ENCODE results near the gene CCL16. TPM values are rescaled to one million over a fixed set of nuclear protein-coding genes. Genes with fewer than 3 reads are reported as not detected.
"Not testable (repeated sequence)": the region's sequence is repeated elsewhere in the genome, so short reads cannot be mapped to it uniquely, and the experiment has no call there.

The CCL16 gene
- total RNA-seq, 1 donor from 2014 or later: not detected

DNA sequence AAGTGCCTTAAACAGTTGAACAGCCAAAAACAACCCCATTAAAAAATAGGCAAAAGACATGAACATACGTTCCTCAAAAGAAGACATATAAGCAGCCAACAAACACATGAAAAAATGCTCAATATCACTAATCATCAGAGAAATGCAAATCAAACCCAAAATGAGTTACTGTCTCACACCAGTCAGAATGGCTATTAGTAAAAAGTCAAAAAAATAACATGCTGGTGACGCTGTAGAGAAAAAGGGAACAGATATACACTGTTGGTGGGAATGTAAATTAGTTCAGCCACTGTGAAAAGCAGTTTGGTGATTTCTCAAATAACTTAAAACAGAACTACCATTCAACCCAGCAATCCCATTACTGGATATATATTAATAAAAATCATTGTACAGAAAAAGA, 14.0 kb upstream of the CCL16 start:
- DNase-seq; ATAC-seq (ENCODE audit: poor library complexity); intact Hi-C loops (cut with DNase I): not testable (repeated sequence)

DNA sequence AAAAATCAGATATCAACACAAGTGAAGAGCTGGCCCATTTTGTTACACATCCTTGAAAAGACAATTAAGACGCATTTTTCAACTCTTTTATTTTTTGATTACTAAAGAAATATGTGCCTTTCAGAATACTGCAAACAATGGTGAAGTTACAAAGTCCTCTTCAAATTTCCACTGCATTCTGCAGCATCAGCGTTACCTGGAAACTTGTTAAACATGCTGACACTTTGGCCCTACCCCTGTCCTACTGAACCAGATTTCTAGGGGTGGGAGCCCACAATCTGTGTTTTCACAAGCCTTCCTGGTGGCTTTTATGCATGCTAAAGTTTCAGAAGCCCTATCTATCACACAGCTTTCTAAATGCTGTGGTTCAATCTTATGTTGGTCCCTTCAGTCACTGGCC, 9.8 kb upstream of the CCL16 start:
- intact Hi-C loops (cut with DNase I): no loop called here
- no peak for ATAC-seq (ENCODE audit: poor library complexity)

DNA sequence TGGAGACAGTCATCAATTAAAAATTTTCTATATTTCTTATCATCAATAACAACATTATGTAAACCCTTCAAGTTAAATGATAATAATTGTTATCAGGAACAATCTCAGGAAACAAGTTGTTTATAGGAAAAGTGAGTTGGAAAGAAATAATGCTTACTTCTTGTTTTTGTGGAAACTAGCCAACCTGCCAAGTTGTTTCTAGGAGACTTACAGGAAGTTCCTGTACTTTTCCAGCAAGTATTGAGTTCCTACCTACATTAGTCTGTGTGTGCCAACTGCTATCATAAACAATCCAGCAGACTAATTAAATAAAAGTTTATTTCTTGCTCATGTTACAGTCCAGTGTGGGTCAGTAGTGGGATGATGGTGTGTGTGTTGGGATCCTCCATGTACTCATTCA, 6.9 kb upstream of the CCL16 start:
- intact Hi-C loops (cut with DNase I): no loop called here
- ATAC-seq (ENCODE audit: poor library complexity): no peak
- no peak for DNase-seq

More for the DNA sequence above, 9.8 kb upstream of the CCL16 start:
- DNase-seq: no peak

DNA sequence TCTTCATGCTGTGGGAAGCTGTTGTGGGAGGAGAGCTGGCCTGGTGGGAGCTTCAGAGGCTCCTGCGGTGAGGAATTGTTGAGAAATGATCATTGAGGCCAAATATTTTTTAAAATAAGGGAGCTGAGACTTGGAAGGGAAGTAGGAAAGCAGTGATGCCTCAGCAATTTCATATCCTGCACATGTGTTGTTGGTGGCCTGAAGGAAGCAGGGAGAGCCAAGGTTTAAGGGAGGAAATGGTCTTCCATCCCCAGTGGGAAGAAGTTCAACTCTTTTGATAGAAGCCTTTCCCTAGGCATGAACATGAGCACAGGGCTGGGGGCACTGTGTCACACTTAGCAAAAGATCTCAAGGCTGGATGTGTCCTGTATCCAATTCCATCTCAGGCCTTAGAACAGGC, 5.3 kb upstream of the CCL16 start, which contains the start of gene CCL14:
CCL14 (minus strand) TSS at position 87 of the 400 bp plus-strand sequence; CDS start at position 7, 80 bp downstream.
- intact Hi-C loops (cut with DNase I): no loop called here
- DNase-seq (no peak), ATAC-seq (ENCODE audit: poor library complexity) (peak; percentile 29)

DNA sequence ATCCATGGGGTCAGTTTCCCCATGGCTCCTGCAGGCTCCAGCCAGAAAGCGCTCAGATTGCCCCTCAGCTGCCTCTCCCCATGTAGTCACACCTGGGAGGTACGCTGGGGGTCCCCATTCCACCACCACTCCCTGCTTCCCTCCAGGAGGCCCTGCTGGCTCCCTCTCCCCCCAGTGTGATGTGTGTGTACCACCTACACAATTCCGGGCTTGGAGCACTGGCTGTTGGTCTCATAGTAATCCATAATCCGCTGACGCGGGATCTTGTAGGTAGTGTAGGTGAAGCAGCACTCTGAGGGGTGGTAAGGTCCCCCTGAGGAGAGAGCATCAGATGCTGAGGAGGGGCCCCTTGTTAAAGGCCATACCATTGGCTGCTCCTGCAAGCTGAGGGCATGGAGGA, 2.8 kb upstream of the CCL16 start:
- DNase-seq (no peak), ATAC-seq (ENCODE audit: poor library complexity) (no peak)
- intact Hi-C loops (cut with DNase I): no loop called here

DNA sequence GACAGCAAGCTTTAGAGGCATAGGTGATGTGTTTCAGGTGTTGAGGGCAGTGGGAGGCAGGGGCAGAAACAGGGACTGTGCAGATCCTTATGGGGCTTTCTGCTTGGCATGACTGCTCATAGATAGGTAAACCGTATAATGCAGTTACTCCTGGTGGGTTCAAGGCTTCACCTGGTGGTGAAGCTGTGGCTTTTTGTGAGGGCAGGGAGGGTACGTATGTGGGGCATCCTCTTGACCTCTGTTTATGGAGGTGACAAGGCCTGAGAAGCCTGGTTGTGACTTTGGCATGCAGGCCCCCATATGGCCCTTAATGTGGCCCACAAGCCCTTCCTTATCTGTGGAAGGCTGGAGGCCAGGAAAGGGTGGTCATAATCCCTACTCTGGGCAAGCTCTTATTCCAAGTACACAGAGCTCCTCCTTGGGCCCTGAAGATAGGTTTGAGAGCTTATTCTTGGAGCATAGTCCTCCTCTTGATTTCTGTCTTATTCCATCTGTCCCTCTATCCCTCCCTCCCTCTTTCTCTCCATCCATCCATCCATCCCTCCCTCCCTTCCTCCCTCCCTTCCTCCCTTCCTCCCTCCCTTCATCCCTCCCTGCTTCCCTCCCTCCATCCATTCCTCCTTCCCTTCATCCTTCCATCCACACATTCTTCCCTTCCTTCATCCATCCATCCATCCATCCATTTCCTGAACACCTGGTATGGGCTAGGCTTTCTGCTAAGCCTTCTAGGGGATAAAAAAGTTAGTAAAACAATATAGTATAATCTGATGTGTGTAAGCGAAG, 1.3 kb upstream of the CCL16 start:
- DNase-seq (no peak), ATAC-seq (ENCODE audit: poor library complexity) (no peak)
- intact Hi-C loops (cut with DNase I): no loop called here

DNA sequence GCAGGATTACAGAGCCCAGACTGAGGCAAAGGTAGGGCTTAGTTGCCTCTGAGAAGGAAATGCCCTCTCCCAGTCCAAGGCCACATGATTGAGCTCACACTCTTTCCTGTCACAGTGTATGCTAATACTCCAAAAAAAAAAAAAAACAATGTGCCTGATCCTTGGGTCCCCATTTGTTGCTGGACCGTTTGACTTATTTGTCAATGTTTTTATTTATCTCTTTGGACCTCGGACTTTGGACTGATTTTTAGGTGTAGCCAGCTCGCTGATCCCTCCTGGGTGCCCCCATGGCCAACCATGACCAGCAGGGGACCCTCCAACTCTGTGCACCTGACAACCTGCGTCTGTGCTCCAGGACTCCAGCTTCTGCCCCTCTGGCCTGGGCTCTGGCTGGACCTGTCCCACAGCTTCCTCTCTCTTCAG, 622 bp upstream of the CCL16 start:
- no peak for DNase-seq
- ATAC-seq (ENCODE audit: poor library complexity): no peak
- intact Hi-C loops (cut with DNase I): no loop called here

DNA sequence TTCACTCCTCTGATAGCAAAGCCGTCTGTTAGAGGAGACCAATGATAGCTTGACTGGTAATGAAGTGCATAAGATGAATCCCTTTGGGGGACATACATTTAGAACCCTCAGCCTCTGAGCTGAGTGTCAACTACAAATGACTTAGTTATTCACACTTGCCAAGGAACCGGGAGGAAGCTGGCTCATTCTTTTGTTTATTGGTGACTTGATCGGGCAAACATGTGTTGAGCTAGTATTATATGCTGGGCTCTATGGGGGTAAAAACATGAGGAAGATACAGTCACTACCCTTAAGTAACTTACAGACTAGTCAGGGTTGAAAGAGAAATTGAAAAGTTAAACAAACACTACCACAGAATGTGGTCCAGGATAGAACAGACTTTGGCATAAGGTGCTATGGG, 3.0 kb downstream of the CCL16 start:
- no peak for DNase-seq
- intact Hi-C loops (cut with DNase I): loop anchor here (5.0 kb wide), 1 partner anchor 169 kb away; no protein-coding TSS in a partner anchor
- no peak for ATAC-seq (ENCODE audit: poor library complexity)

DNA sequence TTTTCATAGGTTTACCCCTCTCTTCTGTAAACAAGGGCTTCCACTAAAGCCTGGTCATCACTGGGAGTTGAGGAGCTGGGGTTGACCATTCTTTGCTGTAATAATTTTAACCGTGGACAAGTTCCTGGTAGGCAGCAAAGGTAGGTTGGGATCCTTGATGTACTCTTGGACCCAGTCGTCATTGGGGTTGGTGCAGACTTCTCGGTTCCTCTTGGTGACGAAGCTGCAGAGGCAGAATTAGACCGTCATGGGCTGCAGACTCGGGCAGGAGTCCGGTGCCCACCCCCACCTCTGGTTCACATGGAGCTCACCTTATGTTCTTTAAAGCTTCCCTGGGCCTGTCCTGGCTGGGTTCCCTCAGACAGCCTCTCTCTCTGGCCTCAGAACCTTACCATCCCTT, 3.8 kb downstream of the CCL16 start:
- DNase-seq (no peak), ATAC-seq (ENCODE audit: poor library complexity) (no peak)
- intact Hi-C loops (cut with DNase I): loop anchor here (5.0 kb wide), 1 partner anchor 170 kb away; no protein-coding TSS in a partner anchor

DNA sequence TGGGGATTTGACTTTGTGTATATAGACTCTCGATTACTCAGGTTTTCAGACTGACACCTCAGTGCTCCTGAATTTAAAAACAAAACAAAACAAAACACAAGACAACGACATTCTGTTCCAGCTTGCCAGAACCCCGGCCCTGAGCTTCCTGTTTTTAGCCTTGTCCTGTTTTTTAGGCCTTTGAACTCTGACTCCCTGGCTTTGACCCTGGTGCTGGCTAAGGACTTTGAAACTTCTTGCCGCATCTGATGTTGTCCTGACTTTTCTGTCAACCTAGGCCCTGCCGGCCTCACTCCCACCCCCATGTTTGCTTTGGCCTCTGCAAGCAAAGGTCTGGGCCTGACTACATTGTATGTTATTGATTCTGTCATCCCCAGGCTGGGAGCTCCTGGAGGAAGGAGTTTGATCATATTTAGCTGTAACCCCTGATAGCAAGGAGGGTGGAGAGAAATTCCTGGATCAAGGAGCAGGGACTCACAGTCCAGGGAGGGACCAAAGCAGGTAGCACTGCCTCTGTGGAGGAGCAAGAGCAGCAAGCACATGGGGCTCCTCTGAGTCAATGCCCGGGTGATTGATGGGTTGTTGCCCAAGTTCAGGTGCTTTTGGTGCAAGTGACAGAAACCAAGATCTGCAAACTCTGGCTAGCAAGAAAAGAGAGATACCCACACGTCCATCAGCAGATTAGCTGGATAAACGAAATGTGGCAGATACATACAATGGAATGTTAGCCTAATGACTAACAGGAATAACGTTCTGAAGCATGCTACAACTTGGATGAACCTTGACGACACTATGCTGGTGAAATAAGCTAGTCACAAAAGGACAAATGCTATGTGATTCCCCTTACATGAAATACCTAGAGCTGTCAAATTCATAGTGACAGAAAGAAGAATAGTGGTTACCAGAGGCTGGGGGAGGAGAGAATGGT, 7.7 kb downstream of the CCL16 start:
- no peak for ATAC-seq (ENCODE audit: poor library complexity)
- intact Hi-C loops (cut with DNase I): loop anchor here (5.0 kb wide), 2 partner anchors 99 to 509 kb away; no protein-coding TSS in a partner anchor
- DNase-seq: no peak

DNA sequence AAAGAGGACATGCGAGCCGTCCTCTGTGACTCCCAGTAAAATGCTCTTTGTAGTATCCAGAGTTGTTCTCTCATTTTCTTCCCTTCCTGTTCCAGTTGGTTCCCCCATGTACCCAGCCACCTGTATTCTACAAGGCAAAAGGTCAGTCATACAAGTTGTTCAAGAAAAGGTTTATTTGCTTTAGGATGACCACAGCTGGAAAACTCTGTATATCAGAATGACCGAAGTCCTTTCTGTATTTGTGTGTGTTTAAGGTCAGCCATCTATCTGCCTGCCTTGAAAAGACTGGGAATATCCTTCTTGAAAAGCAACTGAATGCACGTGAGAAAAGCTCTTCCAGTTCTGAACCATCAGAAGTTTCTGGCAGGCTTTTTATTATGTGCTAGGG, 8.4 kb downstream of the CCL16 start:
- intact Hi-C loops (cut with DNase I): loop anchor here (5.0 kb wide), 2 partner anchors 99 to 509 kb away; no protein-coding TSS in a partner anchor
- DNase-seq: no peak
- ATAC-seq (ENCODE audit: poor library complexity): no peak

DNA sequence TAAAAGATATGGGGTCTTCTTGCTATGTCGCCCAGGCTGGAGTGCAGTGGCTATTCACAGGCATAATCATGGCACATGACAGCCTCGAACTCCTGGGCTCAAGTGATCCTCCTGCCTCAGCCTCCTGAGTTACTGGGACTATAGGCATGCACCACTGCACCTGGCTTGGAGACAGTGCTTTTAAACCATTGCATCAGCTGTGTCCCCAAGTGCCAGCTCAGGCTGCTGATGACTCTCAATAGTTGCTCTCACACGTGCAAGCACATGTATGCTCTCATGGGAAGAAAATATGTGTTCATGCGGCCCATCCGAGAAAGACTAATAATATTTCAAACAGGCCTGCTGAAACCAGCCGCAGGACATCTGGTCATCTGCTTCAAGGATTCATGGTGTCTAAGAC, 8.8 kb downstream of the CCL16 start:
- DNase-seq (no peak), ATAC-seq (ENCODE audit: poor library complexity) (no peak)
- intact Hi-C loops (cut with DNase I): loop anchor here (5.0 kb wide), 2 partner anchors 100 to 510 kb away; no protein-coding TSS in a partner anchor

DNA sequence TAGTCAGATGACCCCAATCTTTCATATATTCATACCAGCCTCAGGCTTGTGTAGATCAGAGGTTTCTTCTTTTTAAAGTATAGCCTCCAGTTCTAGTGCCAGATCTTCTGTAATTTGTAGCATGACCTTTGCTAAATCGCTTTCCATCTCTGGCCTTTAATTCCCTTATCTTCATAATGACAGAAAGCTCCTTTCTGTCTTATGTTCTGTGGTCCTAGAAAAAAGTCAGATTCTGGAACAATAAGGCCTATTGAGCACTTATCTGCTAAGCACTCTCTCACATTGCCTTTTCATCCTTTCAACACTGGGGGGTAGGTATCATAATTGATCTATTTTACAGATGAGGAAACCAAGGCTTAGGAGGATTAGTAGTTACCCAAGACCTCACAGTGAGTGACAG, 9.2 kb downstream of the CCL16 start:
- ATAC-seq (ENCODE audit: poor library complexity): no peak
- intact Hi-C loops (cut with DNase I): loop anchor here (5.0 kb wide), 2 partner anchors 100 to 510 kb away; no protein-coding TSS in a partner anchor

DNA sequence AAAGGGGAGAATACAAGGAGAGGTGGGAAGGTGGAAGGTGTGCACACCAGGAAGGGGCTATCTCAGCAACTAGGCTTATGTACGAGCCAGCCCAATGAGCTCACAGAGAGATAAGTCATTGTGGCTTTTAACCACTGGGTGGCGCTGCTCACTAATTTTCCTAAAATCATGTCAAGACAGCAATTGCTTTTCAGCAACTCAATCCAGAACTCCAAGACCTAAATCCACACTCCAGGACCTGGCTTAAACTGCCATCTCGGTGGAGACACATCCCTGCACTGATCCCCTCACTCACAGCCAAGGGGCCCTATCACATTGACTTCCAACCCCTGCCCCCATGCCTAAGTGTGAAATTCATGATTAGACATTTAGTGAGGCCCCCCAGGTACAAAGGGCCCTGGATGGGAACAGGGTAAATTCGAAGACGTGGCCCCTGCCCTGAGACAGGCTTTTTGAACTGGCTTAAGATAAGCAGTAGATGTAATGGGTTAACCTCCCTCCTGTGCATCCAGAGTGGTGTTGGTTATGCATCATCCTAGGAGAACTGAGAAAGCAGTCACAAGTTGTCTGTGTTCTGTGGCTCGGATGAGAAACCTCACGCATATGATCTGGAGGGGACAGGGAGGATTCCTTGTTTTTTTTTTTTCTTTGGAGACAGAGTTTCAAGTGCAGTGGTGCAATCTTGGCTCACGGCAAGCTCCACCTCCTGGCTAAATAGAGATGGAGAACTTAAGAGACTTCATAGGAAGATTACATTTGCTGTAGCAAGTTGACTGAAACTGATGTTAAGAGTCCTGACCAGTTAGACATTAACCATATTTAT, 11.5 kb downstream of the CCL16 start:
- ATAC-seq (ENCODE audit: poor library complexity) (peak; percentile 85), DNase-seq (peak; percentile 69)
- intact Hi-C loops (cut with DNase I): loop anchor here (5.0 kb wide), 2 partner anchors 103 to 513 kb away; no protein-coding TSS in a partner anchor

More for the DNA sequence above, 9.2 kb downstream of the CCL16 start:
- no peak for DNase-seq

DNA sequence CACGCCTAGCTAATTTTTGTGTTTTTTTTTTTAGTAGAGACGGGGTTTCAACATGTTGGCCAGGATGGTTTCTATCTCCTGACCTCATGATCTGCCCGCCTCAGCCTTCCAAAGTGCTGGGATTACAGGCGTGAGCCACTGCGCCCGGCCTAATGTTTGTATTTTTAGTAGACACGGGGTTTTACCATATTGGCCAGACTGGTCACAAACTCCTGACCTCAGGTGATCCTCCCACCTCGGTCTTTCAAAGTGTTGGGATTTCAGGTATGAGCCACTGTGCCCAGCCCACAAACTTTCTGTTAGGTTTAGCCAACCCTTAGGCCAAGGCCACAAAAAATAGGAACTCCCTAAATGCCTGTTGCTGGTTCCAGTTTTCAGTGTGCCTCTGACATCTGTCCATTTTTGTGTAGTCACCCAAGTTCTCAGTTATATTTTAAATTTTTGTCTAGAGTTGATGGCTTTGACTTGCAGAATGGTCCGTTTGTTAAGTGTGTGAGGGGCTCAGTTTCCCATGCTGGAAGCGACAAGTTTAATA, 12.7 kb downstream of the CCL16 start:
- ATAC-seq (ENCODE audit: poor library complexity) (no peak), DNase-seq (no peak)
- intact Hi-C loops (cut with DNase I): no loop called here

DNA sequence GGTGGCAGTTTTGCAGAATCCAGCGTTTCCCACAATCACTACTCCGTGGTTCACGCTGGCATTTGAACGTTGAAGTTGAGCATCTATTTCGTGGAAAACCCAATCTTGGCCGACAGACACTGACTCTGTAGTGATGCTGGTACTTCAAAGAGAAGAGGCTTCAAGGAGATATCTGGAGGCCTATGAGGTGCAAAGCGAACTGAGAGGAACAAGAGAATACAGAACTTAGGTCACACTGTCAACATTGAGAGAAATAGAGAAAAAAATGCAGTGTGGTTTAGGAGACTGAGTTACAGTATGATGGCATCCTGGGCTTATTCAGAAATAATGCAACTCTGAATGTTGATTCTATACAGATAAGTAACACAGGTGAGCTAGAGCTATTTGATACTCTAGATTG, 16.0 kb downstream of the CCL16 start:
- DNase-seq (no peak), ATAC-seq (ENCODE audit: poor library complexity) (no peak)
- intact Hi-C loops (cut with DNase I): no loop called here

DNA sequence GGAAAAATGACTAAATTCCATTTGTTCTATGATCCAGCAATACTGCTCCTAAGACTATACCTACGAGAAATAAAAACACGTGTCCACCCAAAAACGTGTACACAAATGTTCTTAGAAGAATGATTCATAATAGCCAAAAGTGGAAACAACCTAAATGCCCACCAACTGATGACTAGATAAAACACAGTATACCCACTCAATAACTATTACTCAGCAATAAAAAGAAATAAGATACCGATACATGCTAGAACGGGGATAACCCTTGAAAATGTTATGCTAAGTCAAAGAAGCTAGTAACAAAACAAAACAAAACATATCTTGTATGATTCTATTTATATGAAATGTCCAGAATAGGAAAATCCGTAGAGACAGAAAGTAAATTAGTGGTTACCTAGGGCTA, 17.6 kb downstream of the CCL16 start:
- intact Hi-C loops (cut with DNase I): no loop called here
- no peak for DNase-seq
- ATAC-seq (ENCODE audit: poor library complexity): no peak

DNA sequence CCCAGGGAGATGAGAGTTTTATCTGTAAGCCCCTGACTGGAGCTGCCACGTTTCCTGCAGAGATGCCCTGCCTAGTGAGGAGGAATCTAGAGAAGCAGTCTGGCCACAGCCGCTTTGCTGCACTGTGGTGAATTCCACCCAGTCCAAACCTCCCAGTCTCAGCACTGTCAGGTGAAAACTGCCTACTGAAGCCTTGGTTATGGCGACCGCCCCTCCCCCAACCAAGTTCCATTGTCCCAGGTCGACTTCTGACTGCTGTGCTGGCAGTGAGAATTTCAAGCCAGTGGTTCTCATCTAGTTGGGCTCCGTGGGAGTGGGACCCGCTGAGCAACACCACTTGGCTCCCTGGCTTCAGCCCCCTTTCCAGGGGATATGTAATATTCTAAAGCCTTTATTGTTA, 27.6 kb downstream of the CCL16 start:
- intact Hi-C loops (cut with DNase I): no loop called here

More for the DNA sequence above, 27.6 kb downstream of the CCL16 start:
- ATAC-seq (ENCODE audit: poor library complexity): no peak
- no peak for DNase-seq
